NCI-H2227 (cell line): ENCODE data around the gene OPRD1.
"Not testable (repeated sequence)": the region's sequence is repeated elsewhere in the genome, so short reads cannot be mapped to it uniquely, and the experiment has no call there.

Experiments
- DNase-seq: peaks from one replicate; lab custom pipeline; 2025; ENCODE audit not compliant: unreplicated experiment; lab: John Stamatoyannopoulos, UW

The OPRD1 gene

DNA sequence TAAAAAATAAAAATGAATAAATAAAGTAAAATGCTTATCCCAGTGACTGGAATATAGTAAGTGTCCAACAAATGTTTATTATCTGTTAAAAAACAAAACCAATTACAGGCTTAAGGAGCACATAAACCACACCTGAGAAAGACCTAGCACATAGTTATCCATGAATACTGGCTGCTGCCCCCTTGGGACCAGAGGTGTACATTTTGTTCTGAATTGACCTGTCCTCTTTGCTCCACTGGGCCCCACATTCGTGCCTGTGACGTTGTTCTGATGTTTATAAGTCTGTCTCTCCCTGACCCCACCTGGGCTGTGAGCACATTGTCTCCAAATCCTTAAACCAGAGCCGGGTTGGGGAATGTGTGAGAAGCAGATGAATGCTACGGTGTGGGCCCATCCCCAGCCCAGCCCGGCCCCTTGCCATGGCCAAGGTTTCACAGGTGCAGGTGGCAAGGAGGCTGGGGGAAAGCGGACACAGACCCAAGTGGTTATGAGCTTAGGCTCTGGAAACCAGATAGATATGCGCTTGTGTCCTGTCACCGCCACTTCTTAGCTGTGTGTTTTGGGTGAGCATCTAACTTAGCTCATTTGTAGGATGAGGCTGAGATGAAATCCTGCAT is 29.1 kb downstream of the OPRD1 start:
- DNase-seq, result no peak

DNA sequence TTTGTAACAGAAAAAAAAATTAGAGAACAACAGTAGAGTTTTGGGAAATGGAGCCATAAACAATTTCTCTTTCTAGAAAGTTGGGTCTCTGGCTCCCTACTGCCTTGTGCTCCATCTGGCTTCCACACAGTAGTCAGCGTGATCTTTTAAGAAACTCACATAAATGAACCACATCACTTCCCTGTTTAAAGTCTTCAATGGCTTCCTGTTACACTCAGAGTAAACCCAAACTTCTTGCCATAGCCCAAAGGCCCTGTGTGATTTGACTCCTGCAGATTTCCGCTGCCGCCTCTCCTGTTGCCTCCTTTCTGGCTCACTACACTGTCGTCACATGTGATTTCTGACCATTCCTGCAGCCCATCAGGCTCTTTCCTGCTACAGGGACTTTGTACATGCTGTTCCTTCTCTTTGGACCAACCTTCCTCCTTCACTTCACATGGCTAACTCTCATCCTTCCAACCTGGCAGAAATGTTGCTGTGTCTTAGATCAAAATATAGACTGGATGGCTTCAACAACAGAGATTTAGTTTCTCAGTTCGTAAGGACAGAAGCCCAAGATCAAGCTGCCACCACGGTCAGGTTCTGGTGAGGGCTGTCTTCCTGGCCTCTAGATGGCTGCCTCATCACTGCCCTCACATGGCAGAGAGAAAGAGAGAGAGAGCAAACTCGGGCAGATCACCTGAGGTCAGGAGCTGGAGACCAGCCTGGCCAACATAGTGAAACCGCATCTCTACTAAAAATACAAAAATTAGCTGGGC is 34.0 kb downstream of the OPRD1 start:
- DNase-seq, result no peak

DNA sequence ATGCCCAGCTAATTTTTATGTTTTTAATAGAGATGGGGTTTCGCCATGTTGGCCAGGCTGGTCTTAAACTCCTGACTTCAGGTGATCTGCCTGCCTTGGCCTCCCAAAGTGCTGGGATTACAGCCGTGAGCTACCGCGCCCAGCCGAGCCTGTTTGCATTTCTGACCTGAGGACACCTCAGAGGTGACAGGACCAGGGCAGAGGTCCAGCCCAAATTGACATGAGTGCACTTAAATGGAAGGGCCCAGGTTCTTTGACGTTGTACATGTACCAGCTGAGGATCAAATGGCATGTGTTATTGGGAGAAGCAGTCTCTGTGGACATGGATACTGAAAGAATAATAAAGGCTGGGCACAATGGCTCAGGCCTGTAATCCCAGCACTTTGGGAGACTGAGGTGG is 35.2 kb downstream of the OPRD1 start:
- DNase-seq, result not testable (repeated sequence)

DNA sequence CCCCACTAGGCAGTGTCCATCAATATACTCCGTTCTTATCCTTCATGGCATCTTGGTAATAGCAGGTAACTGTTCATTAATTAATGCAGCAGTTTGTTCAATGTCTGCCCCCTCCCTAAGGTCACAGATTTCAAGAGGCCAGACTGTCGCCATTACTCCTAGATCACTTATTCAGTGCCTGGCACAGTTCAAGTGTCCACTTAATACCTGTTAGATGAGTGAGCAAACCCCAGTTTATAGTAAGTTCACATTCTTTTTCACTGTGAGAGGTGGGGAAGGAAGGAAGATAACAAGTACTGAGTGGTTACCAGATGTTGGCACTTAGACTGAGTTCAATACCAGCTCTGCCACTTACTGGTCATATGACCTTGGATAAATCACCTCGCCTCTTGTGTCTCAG is 36.4 kb downstream of the OPRD1 start:
- no peak for DNase-seq

DNA sequence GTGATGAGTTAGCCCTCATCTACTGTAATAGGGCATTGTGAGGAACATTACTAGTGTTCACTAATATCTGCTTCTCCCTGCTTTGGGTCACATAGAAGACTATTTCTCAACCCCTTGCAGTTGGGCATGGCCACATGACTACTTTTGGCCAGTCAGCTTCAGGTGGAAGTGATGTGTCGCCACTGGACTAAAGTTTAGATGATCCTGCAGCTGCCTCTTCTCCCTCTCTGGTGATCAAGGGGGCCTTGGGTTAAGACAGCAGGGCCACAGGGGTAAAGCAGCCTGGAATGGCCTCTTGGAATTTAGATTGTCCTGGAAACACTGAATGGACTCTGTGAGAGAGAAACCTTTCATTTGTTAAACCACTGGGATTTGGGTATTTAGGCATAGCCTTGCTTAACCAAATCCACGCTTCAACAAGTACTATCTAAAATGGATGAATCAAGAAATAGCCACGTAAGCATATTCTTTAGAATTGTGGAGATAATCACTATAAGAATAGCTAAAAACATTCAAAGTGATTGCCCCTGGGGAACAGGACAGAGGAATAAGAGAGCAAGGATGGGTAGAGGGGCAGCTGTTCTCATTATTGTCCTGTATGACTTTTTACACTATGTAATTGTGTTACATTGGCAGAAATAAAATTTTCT is 41.2 kb downstream of the OPRD1 start:
- DNase-seq, result no peak

DNA sequence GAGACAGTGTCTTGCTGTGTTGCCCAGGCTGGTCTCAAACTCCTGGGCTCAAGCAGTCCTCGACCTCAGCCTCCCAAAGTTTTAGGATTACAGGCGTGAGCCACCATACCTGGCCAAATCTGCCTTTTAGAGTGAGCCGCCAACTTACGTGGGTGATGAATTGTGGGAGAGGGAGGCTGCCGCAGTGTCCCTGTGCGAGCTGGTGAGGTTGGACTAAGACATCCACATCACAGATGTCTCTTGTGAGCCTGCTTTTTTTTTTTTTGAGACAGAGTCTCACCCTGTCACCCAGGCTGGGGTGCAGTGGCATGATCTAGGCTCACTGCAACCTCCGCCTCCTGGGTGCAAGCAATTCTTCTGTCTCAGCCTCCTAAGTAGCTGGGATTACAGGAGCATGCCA is 42.4 kb downstream of the OPRD1 start:
- DNase-seq, result not testable (repeated sequence)

DNA sequence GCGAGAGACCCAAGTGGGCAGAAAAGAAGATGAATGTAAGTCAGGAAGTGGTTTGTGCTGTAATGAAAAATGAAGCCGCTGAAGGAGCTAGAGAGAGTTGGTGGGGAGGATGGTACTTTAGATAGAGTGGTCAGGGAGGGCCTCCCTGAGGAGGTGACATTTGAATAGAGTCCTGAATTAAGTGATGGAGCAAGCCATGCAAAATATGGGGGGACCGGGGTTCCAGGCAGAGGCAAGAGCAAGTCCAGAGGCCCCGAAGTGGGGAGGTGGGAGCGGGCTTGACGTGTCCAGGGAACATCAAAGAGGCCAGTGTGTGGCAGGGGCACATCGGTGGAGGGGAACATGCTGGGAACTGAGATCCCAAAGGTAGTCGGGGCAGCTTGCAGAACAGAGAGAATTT is 43.1 kb downstream of the OPRD1 start:
- DNase-seq, result no peak

DNA sequence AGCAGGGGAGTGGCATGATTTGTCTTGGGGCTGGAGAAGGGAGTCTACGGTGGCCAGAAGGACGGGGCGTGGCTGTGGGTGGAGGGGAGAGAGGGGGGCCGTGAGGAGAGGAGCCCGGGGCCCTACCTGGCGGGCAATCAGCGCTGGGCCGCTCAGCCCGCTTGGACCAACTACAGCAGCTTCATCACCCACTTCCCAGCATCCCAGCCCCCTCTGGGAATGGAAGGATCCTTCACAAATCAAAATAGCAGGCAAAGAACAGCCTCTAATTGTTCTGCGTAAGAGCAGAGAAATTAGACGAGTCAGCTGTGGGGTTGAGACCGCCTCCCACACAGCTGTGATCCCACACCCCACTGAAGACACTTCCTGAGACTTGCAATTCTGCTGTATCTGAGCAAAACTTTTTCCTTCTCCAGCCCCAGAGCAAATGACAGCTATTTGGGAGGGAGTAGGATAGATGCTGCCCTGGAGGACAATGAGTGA is 43.5 kb downstream of the OPRD1 start:
- DNase-seq, result no peak

DNA sequence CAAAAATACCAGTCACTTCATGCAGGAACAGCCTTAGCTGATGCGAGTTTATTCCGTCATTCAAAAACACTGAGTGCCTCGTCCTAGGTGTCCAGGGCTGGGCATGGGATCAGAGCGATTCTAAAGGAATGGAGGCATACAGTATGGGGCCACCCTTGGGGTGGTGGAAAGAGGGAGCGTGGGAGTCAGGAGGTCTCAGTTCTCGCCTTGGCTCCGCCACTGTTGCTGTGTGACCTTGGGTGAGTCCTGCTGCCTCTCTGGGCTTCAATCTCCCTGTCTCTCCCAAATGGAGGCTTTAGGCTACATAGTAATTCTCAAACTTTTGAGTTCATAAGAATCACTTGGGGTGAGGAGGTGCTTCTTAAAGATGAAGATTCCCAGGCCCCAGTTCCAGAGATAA is 44.0 kb downstream of the OPRD1 start:
- no peak for DNase-seq

DNA sequence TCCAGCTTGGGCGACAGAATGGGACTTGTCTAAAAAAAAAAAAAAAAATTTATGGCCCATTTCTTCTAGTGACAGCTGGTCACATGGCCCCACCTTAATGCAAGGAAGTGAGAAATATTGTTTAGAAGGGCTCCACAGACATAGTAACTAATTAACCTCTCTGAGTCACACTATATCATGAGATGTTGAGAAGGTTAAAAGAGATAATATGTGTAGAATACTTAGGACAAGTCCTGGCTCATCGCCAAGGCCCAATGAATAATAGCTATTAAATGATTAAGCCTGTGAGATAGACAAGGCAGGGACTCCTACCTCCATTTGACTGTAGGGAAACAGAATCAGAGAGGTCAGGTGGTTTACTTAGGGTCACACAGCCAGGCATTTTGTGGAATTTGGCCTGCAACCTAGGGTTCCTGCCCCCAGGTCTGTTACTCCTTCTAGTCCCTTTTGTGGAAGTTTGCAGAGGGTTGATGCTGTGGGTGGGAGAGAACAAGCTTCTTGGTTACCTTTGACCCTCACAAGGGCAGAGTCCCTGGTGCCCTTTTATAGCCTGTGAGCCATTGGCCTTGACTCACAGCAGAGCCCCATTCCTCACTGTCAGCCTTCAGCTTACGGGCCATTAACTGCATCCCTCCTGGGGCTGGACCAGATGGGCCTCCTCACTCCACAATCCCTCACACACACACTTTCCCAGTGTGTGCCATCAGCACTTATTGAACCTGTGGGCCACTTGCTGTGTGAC is 48.5 kb downstream of the OPRD1 start:
- DNase-seq, result peak; percentile 56

DNA sequence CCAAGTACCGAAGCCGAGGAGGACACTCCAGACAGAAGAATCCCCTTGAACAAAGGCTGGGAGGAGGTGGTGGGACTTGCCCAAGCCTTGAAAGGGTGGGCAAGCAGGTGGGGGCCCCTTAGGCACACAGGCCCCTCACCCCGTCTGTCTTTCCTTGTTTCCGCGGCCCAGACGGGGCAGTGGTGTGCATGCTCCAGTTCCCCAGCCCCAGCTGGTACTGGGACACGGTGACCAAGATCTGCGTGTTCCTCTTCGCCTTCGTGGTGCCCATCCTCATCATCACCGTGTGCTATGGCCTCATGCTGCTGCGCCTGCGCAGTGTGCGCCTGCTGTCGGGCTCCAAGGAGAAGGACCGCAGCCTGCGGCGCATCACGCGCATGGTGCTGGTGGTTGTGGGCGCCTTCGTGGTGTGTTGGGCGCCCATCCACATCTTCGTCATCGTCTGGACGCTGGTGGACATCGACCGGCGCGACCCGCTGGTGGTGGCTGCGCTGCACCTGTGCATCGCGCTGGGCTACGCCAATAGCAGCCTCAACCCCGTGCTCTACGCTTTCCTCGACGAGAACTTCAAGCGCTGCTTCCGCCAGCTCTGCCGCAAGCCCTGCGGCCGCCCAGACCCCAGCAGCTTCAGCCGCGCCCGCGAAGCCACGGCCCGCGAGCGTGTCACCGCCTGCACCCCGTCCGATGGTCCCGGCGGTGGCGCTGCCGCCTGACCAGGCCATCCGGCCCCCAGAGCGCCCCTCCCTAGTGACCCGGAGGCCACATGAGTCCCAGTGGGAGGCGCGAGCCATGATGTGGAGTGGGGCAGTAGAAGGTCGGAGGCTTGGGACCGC is 50.8 kb downstream of the OPRD1 start:
- DNase-seq, result no peak

DNA sequence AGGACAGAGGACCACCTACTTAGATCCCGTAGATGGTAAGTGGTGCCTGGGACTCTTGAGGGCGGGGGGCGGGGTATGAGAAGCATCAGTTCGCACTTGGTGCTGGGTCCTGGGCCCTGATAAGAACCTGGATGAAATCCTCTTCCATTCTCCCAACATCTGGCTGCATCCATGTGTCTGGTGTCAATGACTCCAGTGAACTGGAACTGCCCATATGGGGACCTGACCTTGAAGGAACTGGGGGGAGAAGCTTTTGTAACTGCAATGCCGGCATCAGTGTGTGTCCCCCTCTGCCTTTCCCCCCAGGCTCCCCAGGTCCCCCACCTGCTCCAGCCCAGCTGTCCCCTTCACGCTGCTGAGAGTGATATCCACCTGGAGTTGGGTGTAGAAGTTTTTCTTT is 52.7 kb downstream of the OPRD1 start:
- no peak for DNase-seq

DNA sequence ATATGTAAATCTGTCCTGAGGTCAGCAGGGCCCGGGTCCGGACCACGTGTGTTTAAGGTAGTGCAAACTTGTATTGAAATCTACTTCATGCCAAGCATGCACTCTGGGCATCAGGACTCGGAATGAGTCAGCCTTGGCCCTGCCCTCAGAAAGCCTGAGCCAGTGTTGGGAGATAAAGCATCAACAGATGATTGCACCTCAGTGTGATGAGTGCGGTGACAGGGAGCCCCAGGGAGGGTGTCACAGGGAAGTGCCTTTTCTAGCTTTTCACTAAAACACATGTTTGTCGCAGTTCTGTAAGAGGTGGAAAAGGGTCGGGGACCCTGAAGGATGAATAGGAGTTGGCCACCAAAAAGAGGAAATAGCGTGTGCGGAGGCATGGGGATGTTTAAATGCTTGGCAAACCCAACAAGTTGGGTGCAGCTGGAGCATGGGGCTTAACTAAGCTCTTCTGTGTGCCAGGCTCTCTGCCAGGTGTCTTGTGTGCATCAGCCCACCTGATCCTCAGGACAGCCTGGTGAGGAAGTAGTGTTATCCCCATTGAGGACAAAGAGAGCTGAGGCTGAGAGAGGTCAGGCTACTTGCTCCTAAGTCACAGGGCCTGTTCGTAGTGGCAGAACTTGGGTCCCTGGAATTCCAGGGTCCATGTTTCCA is 54.2 kb downstream of the OPRD1 start:
- no peak for DNase-seq

DNA sequence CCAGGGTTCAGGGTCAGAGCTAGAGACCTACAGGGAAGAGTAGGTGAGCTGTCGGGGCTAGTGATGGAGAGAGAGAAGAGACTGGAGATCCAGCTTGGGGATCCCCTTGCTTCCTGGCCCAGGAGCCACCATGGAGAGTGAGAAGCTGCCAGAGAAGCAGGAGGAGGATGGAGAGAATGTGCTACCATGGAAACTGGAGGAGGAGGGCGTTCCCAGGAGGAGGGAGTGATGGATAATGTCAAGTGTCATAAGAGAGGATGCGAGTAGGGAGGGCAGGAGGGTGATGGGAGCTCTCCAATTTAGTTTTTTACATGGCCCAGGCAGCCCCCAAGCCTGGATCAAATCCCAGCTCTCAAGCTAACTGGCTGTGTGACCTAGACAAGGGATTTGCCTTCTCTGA is 55.9 kb downstream of the OPRD1 start:
- peak; percentile 24 for DNase-seq

DNA sequence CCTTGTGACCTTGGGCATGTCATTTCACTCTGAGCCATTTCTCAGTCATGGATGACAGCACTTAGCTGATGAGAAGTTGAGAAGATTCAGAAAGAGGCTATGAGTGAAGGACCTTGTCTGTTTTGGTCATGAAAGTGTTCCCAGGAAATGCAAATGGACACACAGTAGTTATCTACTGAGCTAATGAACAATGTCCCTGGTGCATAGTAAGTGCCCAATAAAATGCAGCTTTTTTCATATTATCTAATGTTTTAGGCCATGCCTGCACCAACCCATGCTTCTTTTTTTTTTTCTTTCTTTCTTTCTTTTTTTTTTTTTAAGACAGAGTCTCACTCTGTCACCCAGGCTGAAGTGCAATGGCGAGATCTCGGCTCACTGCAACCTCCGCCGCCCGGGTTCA is 58.0 kb downstream of the OPRD1 start:
- no peak for DNase-seq

DNA sequence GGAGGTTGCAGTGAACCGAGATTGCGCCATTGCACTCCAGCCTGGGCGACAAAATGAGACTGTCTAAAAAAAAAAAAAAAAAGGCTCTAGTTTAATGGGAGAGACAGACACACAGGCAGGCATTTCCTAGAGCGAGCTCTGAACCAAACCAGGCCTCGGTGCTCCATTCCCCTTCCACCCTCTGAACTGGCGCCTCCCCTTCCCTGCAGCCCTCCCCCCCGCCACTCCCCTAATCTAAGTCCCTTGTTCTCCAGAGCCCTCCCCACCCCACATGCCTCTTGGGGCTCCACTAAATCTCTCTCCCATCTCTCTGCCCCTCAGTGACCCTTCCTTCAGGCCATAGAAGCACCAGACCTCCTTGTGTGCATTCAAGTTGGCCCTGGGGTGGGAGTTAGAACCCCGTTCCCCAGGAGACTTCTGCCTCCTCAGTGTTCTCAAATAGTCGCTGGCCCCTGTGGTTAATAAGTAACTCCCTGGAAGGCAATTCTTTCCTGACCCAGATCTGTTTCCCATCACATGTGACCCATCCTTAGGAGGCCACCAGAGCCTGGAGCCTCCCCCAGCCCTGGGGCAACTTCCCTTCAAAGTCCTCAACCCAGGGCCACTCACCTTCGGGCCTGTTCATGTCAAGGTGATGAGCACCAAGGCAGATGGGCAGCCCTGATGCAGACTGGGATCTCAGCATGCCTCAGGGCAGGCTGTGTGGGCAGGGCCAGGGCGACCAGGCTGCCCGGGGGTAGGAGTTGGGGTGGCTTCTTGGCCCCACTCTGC is 59.8 kb downstream of the OPRD1 start:
- no peak for DNase-seq

DNA sequence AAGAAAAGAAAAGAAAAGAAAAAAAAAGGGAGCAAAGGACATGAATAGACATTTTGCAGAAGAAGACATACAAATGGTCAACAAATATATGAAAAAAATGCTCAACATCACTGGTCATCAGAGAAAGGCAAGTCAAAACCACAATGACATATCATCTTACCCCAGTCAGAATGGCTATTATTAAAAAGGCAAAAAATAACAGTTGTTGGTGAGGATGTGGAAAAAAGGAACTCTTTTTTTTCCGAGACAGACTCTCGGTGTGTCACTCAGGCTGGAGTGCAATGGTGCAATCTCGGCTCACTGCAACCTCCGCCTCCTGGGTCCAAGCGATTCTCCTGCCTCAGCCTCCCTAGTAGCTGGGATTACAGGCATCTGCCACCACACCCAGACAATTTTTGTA is 63.2 kb downstream of the OPRD1 start:
- DNase-seq, result not testable (repeated sequence)

DNA sequence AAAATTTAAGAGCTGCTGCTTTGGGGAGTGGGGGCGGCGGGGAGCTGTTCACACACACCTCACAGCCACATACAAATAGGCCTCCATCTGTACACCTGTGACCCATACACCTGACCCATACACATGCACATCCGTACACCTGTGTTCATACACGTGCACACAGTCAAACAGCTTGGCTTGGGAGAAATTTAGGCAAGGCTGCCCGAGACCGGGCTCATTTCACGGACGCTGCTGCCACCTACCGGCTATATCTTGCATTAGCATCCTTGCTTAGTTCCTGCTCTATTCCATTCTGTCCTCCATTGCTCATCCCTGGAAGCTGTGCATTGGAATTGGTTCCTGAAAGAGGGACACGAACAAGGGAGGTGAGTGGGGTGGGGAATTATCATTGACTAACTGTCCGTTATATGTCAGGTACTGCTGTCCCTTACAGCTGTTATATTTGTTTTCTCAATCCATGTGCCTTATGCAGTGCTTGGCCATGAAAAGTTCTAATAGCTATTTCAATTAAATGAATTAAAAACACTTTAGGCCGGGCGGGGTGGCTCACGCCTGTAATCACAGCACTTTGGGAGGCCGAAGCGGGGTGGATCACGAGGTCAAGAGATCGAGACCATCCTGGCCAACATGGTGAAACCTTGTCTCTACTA is 65.3 kb downstream of the OPRD1 start:
- peak; percentile 83 for DNase-seq

DNA sequence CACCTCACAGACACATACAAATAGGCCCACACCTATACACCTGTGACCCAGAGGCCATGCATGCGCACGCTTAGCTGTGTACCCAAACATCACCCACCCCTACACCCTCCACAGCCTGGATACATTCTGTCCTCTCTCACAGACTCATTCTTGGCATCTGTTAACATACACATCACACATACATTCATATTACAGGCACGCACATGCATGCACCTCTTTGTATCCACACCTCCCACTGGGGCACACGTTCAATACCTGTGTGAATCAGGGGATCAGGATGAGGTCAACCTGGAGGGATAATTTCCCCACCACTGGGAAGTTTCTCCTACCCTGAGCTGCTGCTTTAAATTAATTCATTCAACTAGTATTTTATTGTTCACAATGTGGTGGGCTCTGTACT is 66.8 kb downstream of the OPRD1 start:
- DNase-seq, result no peak
